HCT116 (cell line): ENCODE measurements around the gene ADD2. TPM values are rescaled to one million over a fixed set of nuclear protein-coding genes. Genes with fewer than 3 reads are reported as not detected.

Experiments
- ATAC-seq: fragments of 200-7000 bp; cut with Tn5 transposase; 2 replicates; pipeline ENCODE4 v1.9.1; 2020; ENCODE audit warnings: mild to moderate bottlenecking, moderate library complexity
- BruUV-seq: library from RNA; stranded (reverse); fragments of 400-500 nt; replicated peaks from 2 replicates; lab custom pipeline; 2021; lab: Mats Ljungman, UMichigan
- CTCF ChIA-PET: fragments of 300-600 bp; sonication (Branson Sonifier 250); formaldehyde crosslinking; loops from one replicate; lab custom pipeline; 2021; ENCODE audit warnings: antibody characterized with exemption; lab: Charles Lee
- POLR2A ChIA-PET: fragments of 300-600, 350-600 bp; sonication (Branson Sonifier 250); formaldehyde crosslinking; loops from one replicate; lab custom pipeline; 2021; ENCODE audit warnings: antibody characterized with exemption; lab: Charles Lee
- RAD21 ChIA-PET, 2 experiments: fragments of 300-600 bp; sonication (Branson Sonifier 250); formaldehyde crosslinking; loops; one replicate each; lab custom pipeline; 2023; ENCODE audit warnings: low total read pairs in 2 of 2; ENCODE audit not compliant: uncharacterized antibody in 2 of 2, unreplicated experiment in 2 of 2, low non-redundant PET in 1 of 2; lab: Charles Lee
- DNase-seq: peaks from one replicate; pipeline ENCODE4 v3.0.0-alpha.2; 2010; ENCODE audit warnings: low read depth, low spot score
- H2AFZ ChIP-seq: fragments of 200-600 bp; shearing (Covaris generic), sonication (generic); 2 replicates; pipeline ENCODE4 v1.6.1; 2017; ENCODE audit warnings: low read depth, mixed run types, mixed read lengths, antibody characterized with exemption, low read length; ENCODE audit not compliant: poor library complexity, severe bottlenecking
- H3K27ac ChIP-seq: 2 replicates; pipeline ENCODE4 v1.5.1; 2012; ENCODE audit warnings: low read depth, low read length
- H3K27me3 ChIP-seq: fragments of 200-600 bp; sonication (generic); 2 replicates; pipeline ENCODE4 v1.6.1; 2016; ENCODE audit warnings: mixed run types, low read length, mixed read lengths; ENCODE audit not compliant: insufficient read depth
- H3K36me3 ChIP-seq, 2 experiments: fragments of 200-500 bp in 1 of 2; fragments of 200-600 bp in 1 of 2; sonication (Bioruptor generic) in 1 of 2; sonication (generic) in 1 of 2; 2 replicates each; pipeline versions ENCODE4 v1.5.1 to v1.6.1; 2014 to 2016; ENCODE audit warnings: low read length in 2 of 2, inconsistent platforms in 1 of 2, mixed read lengths in 1 of 2, mixed run types in 1 of 2; ENCODE audit not compliant: insufficient read depth in 2 of 2, control insufficient read depth in 1 of 2
- H3K4me1 ChIP-seq, 2 experiments: fragments of 200-600 bp in 1 of 2; sonication (generic) in 1 of 2; 2 replicates each; pipeline versions ENCODE4 v1.5.1 to v1.6.1; 2012 to 2017; ENCODE audit warnings: low read length in 2 of 2, inconsistent platforms in 1 of 2, mild to moderate bottlenecking in 1 of 2, mixed read lengths in 1 of 2, mixed run types in 1 of 2, moderate library complexity in 1 of 2; ENCODE audit not compliant: insufficient read depth in 2 of 2, control insufficient read depth in 1 of 2
- H3K4me2 ChIP-seq: fragments of 200-600 bp; sonication (generic); 2 replicates; pipeline ENCODE4 v1.6.1; 2017; ENCODE audit warnings: mixed run types, low read length, mixed read lengths
- H3K4me3 ChIP-seq, 2 experiments: fragments of 200-600 bp in 1 of 2; sonication (generic) in 1 of 2; replicated peaks in 1 of 2; 2 replicates each; pipeline ENCODE4 v1.5.1; 2011 to 2016; ENCODE audit warnings: low read length in 2 of 2, control low read depth in 1 of 2, low read depth in 1 of 2, mild to moderate bottlenecking in 1 of 2, mixed read lengths in 1 of 2, mixed run types in 1 of 2
- H3K79me2 ChIP-seq: fragments of 200-600 bp; sonication (generic); 2 replicates; pipeline ENCODE4 v1.6.1; 2017; ENCODE audit warnings: mild to moderate bottlenecking, mixed run types, low read length, moderate library complexity, mixed read lengths; ENCODE audit not compliant: insufficient read depth
- H3K9ac ChIP-seq: fragments of 200-600 bp; sonication (generic); 2 replicates; pipeline ENCODE4 v1.6.1; 2016; ENCODE audit warnings: low read length, mixed read lengths
- H3K9me2 ChIP-seq: fragments of 200-600 bp; sonication (generic), shearing (Covaris generic); 2 replicates; pipeline ENCODE4 v1.6.1; 2017; ENCODE audit warnings: mixed run types, mild to moderate bottlenecking, moderate library complexity; ENCODE audit not compliant: insufficient read depth
- H3K9me3 ChIP-seq, 2 experiments: fragments of 200-500 bp in 1 of 2; fragments of 200-600 bp in 1 of 2; sonication (Bioruptor generic) in 1 of 2; sonication (generic) in 1 of 2; 2 replicates each; pipeline ENCODE4 v1.6.1; 2014 to 2017; ENCODE audit warnings: low read length in 2 of 2, mixed read lengths in 2 of 2, inconsistent platforms in 1 of 2, low read depth in 1 of 2, mild to moderate bottlenecking in 1 of 2, mixed run types in 1 of 2, moderate library complexity in 1 of 2; ENCODE audit not compliant: control insufficient read depth in 1 of 2, insufficient read depth in 1 of 2
- H4K20me1 ChIP-seq: fragments of 200-600 bp; sonication (generic), shearing (Covaris generic); 2 replicates; pipeline ENCODE4 v1.6.1; 2017; ENCODE audit warnings: mixed run types, mild to moderate bottlenecking, moderate library complexity; ENCODE audit not compliant: insufficient read depth
- CBX3 ChIP-seq: IDR thresholded peaks from 2 replicates; pipeline ENCODE4 v1.6.1; 2012; ENCODE audit warnings: low read depth
- CEBPB ChIP-seq: IDR thresholded peaks from 2 replicates; pipeline ENCODE4 v1.6.1; 2012; ENCODE audit warnings: low read depth
- CTCF ChIP-seq, 3 experiments: fragments of 200-600 bp in 1 of 3; sonication (generic) in 1 of 3; IDR thresholded peaks in 2 of 3; conservative IDR thresholded peaks in 1 of 3; 2 replicates each; pipeline ENCODE4 v1.5.1; 2012 to 2017; ENCODE audit warnings: low read depth in 2 of 3, low read length in 2 of 3, antibody characterized with exemption in 1 of 3, borderline replicate concordance in 1 of 3, control low read depth in 1 of 3, mild to moderate bottlenecking in 1 of 3, mixed read lengths in 1 of 3, mixed run types in 1 of 3, moderate library complexity in 1 of 3; ENCODE audit not compliant: insufficient read depth in 1 of 3
- ELF1 ChIP-seq: IDR thresholded peaks from 2 replicates; pipeline ENCODE4 v1.6.1; 2012; ENCODE audit warnings: low read depth, borderline replicate concordance
- EZH2phosphoT487 ChIP-seq: fragments of 200-600 bp; IDR thresholded peaks from 2 replicates; pipeline ENCODE4 v1.6.1; 2018; ENCODE audit warnings: antibody characterized with exemption, borderline replicate concordance
- JUND ChIP-seq: IDR thresholded peaks from 2 replicates; pipeline ENCODE4 v1.6.1; 2012
- MAX ChIP-seq: IDR thresholded peaks from 2 replicates; pipeline ENCODE4 v1.6.1; 2012
- POLR2A ChIP-seq: IDR thresholded peaks from 2 replicates; pipeline ENCODE4 v1.7.0; 2011; ENCODE audit warnings: borderline replicate concordance; ENCODE audit not compliant: insufficient read depth, insufficient read length; ENCODE audit errors: extremely low read depth
- RAD21 ChIP-seq: IDR thresholded peaks from 2 replicates; pipeline ENCODE4 v1.6.1; 2012; ENCODE audit warnings: low read depth, mild to moderate bottlenecking
- REST ChIP-seq: IDR thresholded peaks from 2 replicates; pipeline ENCODE4 v1.6.1; 2012; ENCODE audit warnings: low read depth
- SP1 ChIP-seq: IDR thresholded peaks from 2 replicates; pipeline ENCODE4 v1.6.1; 2012; ENCODE audit warnings: low read depth
- SRF ChIP-seq: IDR thresholded peaks from 2 replicates; pipeline ENCODE4 v1.6.1; 2012; ENCODE audit warnings: low read depth
- TCF7L2 ChIP-seq: IDR thresholded peaks from 2 replicates; pipeline ENCODE4 v1.7.0; 2011; ENCODE audit warnings: borderline replicate concordance, inconsistent platforms; ENCODE audit not compliant: insufficient read depth, insufficient read length; ENCODE audit errors: extremely low read depth
- YY1 ChIP-seq: IDR thresholded peaks from 2 replicates; pipeline ENCODE4 v1.6.1; 2011; ENCODE audit warnings: low read length, low read depth, moderate library complexity, mild to moderate bottlenecking; ENCODE audit not compliant: insufficient replicate concordance; ENCODE audit errors: extremely low read depth
- ZFX ChIP-seq: fragments of 450-650 bp; IDR thresholded peaks from 2 replicates; pipeline ENCODE4 v1.6.1; 2017
- ZNF274 ChIP-seq: fragments of 200-500 bp; sonication (Bioruptor generic); IDR thresholded peaks from 2 replicates; pipeline ENCODE4 v1.6.1; 2014; ENCODE audit warnings: mild to moderate bottlenecking, low read depth, low read length, inconsistent platforms
- intact Hi-C: fragments of 100-400 bp; cut with micrococcal nuclease; formaldehyde crosslinking; loops from 2 replicates; pipeline ENCODE4 v1.10.0; 2022
- total RNA-seq: library from RNA; stranded (reverse); gene quantifications from one replicate; pipeline ENCODE4 v1.2.1, GENCODE V29; 2021; ENCODE audit not compliant: unreplicated experiment
- TF ChIP-seq, protein P1 (sequence below): IDR thresholded peaks from 2 replicates; pipeline ENCODE4 v1.6.1; 2011; ENCODE audit warnings: mild to moderate bottlenecking, low read length, moderate library complexity; ENCODE audit not compliant: insufficient replicate concordance; ENCODE audit errors: extremely low read depth
- TF ChIP-seq, protein P2 (sequence below): IDR thresholded peaks from 2 replicates; pipeline ENCODE4 v1.6.1; 2012

The ADD2 gene
- total RNA-seq, 1 experiment from 2014 or later = 0.15 TPM

DNA sequence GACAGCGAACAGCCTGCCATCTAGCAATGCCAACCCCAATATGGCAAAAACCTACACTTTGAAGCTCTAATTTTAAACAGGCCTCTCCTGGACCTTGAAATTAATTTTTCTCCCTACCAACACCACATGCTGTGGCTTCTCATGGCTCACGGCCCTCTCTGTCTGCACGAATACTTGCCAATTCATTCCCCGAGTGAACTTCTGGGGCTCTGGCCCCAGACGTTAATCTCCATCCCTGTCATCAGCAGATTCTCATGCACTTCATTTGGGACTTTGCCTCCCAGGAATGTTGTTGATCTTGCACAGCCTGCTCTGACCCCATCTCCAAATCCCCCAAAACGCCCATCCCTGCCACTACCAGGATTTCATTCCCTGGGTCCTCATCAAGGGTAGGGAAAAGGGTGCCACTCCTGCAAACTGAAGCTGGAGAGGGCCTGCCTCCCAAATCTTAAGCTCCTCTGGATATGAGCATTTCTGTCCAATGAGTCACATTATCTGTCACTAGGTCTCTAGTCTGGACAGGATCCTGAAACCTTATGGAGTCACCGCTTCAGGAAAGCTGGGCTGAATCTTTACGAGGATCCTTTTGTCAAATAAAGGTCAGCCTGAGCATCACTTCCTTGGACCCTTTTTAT lies 12.0 kb upstream of the ADD2 start:
- Histone ChIP-seq H3K9me2 (no peaks in the 10 kb centered on the region), H3K4me1 (peaks cover 0 to 21% of the 10 kb centered on the region in 2 experiments; a peak in 3 of 4 replicates), H3K4me2 (no peak overlapping the region), H3K9ac (no peak overlapping the region), H3K4me3 (no peak overlapping the region), H4K20me1 (no peaks in the 10 kb centered on the region), H3K27me3 (no peaks in the 10 kb centered on the region), H3K9me3 (no peaks in the 10 kb centered on the region), H2AFZ (no peak overlapping the region), H3K79me2 (no peaks in the 10 kb centered on the region), H3K36me3 (no peaks in the 10 kb centered on the region), H3K27ac (no peak overlapping the region)
- DNase-seq (no peak), ATAC-seq (peak; percentile 50; the same call in 1 of the 2 replicates)
- POLR2A ChIA-PET = no interaction called here
- BruUV-seq = no TSS peak
- RAD21 ChIA-PET = no interaction called here
- TF ChIP-seq RAD21 = no peak
- no peak for TF ChIP-seq CTCF (IDR thresholded peaks at IDR 0.05 in 2 of 3, conservative IDR thresholded peaks at IDR 0.05 in 1 of 3; ENCODE audit: borderline replicate concordance in 1 of 3, insufficient read depth in 1 of 3, low read depth in 2 of 3, low read length in 2 of 3)
- TF ChIP-seq, protein P1, sequence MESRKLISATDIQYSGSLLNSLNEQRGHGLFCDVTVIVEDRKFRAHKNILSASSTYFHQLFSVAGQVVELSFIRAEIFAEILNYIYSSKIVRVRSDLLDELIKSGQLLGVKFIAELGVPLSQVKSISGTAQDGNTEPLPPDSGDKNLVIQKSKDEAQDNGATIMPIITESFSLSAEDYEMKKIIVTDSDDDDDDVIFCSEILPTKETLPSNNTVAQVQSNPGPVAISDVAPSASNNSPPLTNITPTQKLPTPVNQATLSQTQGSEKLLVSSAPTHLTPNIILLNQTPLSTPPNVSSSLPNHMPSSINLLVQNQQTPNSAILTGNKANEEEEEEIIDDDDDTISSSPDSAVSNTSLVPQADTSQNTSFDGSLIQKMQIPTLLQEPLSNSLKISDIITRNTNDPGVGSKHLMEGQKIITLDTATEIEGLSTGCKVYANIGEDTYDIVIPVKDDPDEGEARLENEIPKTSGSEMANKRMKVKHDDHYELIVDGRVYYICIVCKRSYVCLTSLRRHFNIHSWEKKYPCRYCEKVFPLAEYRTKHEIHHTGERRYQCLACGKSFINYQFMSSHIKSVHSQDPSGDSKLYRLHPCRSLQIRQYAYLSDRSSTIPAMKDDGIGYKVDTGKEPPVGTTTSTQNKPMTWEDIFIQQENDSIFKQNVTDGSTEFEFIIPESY = no peak
- TF ChIP-seq, protein P2, sequence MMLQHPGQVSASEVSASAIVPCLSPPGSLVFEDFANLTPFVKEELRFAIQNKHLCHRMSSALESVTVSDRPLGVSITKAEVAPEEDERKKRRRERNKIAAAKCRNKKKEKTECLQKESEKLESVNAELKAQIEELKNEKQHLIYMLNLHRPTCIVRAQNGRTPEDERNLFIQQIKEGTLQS = no peak
- TF ChIP-seq ZFX = no peak
- TF ChIP-seq SP1 = no peak
- TF ChIP-seq REST = no peak
- no peak for TF ChIP-seq TCF7L2
- no peak for TF ChIP-seq JUND
- no peak for TF ChIP-seq CEBPB
- no peak for TF ChIP-seq MAX
- TF ChIP-seq YY1 = no peak
- TF ChIP-seq CBX3 = no peak
- TF ChIP-seq POLR2A = no peak
- no peak for TF ChIP-seq EZH2phosphoT487
- no peak for TF ChIP-seq ZNF274
- no peak for TF ChIP-seq ELF1
- TF ChIP-seq SRF = no peak
- intact Hi-C loops = loop anchor here (10.0 kb wide), 1 partner anchor 95 kb away; no protein-coding TSS in a partner anchor
- CTCF ChIA-PET = interaction anchor here (1.1 kb wide), 1 partner anchor 93 kb away, joined by 3 read pairs; no protein-coding TSS in a partner anchor
